Measurements from ENCODE around the gene NDUFV3. TPM values are rescaled to one million over a fixed set of nuclear protein-coding genes. Genes with fewer than 3 reads are reported as not detected.

The NDUFV3 gene
- total and polyA plus RNA-seq, 2 of the 8 experiments (the other 6 are each of a cell fraction or from before 2014, with no cell fraction given), result 17.0 to 44.4 TPM

- TF ChIP-seq MAX (IDR thresholded peaks at IDR 0.05) (no peak), SIX5 (IDR thresholded peaks at IDR 0.05; ENCODE audit: low read depth, low read length) (no peak), FOSL1 (IDR thresholded peaks at IDR 0.05; ENCODE audit: insufficient read depth, low read depth, low read length) (no peak), EGR1 (IDR thresholded peaks at IDR 0.05; ENCODE audit: borderline replicate concordance, low read depth, low read length) (no peak)
These were observed 24.9 kb upstream of the NDUFV3 start (continued) for GRCh38 chr21:42868196-42868595.

Data from H1 (cell line).